ENCODE measurements around the gene SRPK2. TPM values are rescaled to one million over a fixed set of nuclear protein-coding genes. Genes with fewer than 3 reads are reported as not detected.

SRPK2 gene
- total RNA-seq, 1 experiment from 2014 or later, result 65.4 TPM

- no peak for DNase-seq (ENCODE audit: low spot score)
These were observed 197.4 kb downstream of the SRPK2 start for GRCh38 chr7:105191331-105191730.

- no peak for DNase-seq (ENCODE audit: low spot score)
These were observed 198.7 kb downstream of the SRPK2 start for GRCh38 chr7:105189859-105190492.

- no peak for DNase-seq (ENCODE audit: low spot score)
These were observed 200.5 kb downstream of the SRPK2 start for GRCh38 chr7:105188201-105188600.

- DNase-seq (ENCODE audit: low spot score), result no peak
These were observed 201.2 kb downstream of the SRPK2 start for GRCh38 chr7:105187302-105188169.

GRCh38 chr7:105185290-105186010, 203.3 kb downstream of the SRPK2 start:
- no peak for DNase-seq (ENCODE audit: low spot score)

GRCh38 chr7:105180002-105180401, 208.7 kb downstream of the SRPK2 start:
- no peak for DNase-seq (ENCODE audit: low spot score)

GRCh38 chr7:105178928-105179541, 209.7 kb downstream of the SRPK2 start:
- no peak for DNase-seq (ENCODE audit: low spot score)

GRCh38 chr7:105178177-105178576, 210.5 kb downstream of the SRPK2 start:
- DNase-seq (ENCODE audit: low spot score), result no peak

GRCh38 chr7:105177026-105177425, 211.7 kb downstream of the SRPK2 start:
- DNase-seq (ENCODE audit: low spot score), result no peak

- no peak for DNase-seq (ENCODE audit: low spot score)
These were observed 215.1 kb downstream of the SRPK2 start for GRCh38 chr7:105173586-105173985.

GRCh38 chr7:105164751-105165150, 224.0 kb downstream of the SRPK2 start:
- no peak for DNase-seq (ENCODE audit: low spot score)

GRCh38 chr7:105163718-105164117, 225.0 kb downstream of the SRPK2 start:
- DNase-seq (ENCODE audit: low spot score), result no peak

- DNase-seq (ENCODE audit: low spot score), result no peak
These were observed 227.4 kb downstream of the SRPK2 start for GRCh38 chr7:105161366-105161765.

- DNase-seq (ENCODE audit: low spot score), result no peak
These were observed 231.4 kb downstream of the SRPK2 start for GRCh38 chr7:105157278-105157677.

- no peak for DNase-seq (ENCODE audit: low spot score)
These were observed 232.0 kb downstream of the SRPK2 start for GRCh38 chr7:105156731-105157130.

- no peak for DNase-seq (ENCODE audit: low spot score)
These were observed 234.6 kb downstream of the SRPK2 start for GRCh38 chr7:105154084-105154483.

- DNase-seq (ENCODE audit: low spot score), result no peak
These were observed 235.2 kb downstream of the SRPK2 start for GRCh38 chr7:105153531-105153930.

- DNase-seq (ENCODE audit: low spot score), result no peak
These were observed 237.6 kb downstream of the SRPK2 start for GRCh38 chr7:105151152-105151551.

- DNase-seq (ENCODE audit: low spot score), result peak; percentile 66
These were observed 238.9 kb downstream of the SRPK2 start for GRCh38 chr7:105149827-105150226.

GRCh38 chr7:105141068-105141467, 247.7 kb downstream of the SRPK2 start:
- peak; percentile 19 for DNase-seq (ENCODE audit: low spot score)

- DNase-seq (ENCODE audit: low spot score), result no peak
These were observed 249.3 kb downstream of the SRPK2 start for GRCh38 chr7:105139381-105139780.

GRCh38 chr7:105137898-105138297, 250.8 kb downstream of the SRPK2 start:
- no peak for DNase-seq (ENCODE audit: low spot score)

Measured in A172 (cell line).